Measurements from ENCODE around the gene OR6C68.

- TF ChIP-seq CTCF (IDR thresholded peaks at IDR 0.05) (no peak), EP300 (IDR thresholded peaks at IDR 0.05) (no peak), POLR2AphosphoS5 (IDR thresholded peaks at IDR 0.05) (no peak), POLR2A (IDR thresholded peaks at IDR 0.05) (no peak)
These were observed 23.5 kb downstream of the OR6C68 start for GRCh38 chr12:55515696-55516095.
